ENCODE results near the gene LYPLA2.
A peak's percentile ranks its signal among the peaks of the same experiment; 100 is the strongest.

DNA sequence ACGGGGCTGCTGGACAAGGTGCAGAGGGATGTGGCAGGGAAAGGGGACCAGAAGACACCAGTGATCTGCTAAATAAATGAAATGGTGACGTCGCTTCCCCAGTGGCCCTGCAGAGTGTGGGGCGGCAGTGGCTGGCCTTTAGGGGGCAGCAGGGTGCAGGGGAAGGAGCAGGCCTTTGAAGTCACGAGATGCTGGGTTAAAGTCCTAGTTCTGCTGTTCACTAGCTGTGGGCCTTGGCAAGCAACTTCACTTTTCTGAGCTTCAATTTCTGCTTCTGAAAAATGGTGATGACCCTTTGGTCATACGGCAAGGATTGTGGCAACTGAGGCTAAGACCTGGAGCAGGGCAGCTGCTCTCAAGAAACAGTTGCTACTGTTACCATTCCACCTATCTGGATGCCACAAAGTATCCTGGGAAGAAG, 18.8 kb downstream of the LYPLA2 start:
- TF ChIP-seq, protein P1, sequence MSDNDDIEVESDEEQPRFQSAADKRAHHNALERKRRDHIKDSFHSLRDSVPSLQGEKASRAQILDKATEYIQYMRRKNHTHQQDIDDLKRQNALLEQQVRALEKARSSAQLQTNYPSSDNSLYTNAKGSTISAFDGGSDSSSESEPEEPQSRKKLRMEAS (IDR thresholded peaks at IDR 0.05), result no peak
- TF ChIP-seq CREB1 (IDR thresholded peaks at IDR 0.05; ENCODE audit: low read depth), result no peak
- TF ChIP-seq TAF1 (IDR thresholded peaks at IDR 0.05; ENCODE audit: low read depth), result no peak
- TF ChIP-seq RAD21 (IDR thresholded peaks at IDR 0.05; ENCODE audit: low read depth), result peak; percentile 86
- no peak for TF ChIP-seq EP300 (IDR thresholded peaks at IDR 0.05; ENCODE audit: borderline replicate concordance)
- TF ChIP-seq, protein P2, sequence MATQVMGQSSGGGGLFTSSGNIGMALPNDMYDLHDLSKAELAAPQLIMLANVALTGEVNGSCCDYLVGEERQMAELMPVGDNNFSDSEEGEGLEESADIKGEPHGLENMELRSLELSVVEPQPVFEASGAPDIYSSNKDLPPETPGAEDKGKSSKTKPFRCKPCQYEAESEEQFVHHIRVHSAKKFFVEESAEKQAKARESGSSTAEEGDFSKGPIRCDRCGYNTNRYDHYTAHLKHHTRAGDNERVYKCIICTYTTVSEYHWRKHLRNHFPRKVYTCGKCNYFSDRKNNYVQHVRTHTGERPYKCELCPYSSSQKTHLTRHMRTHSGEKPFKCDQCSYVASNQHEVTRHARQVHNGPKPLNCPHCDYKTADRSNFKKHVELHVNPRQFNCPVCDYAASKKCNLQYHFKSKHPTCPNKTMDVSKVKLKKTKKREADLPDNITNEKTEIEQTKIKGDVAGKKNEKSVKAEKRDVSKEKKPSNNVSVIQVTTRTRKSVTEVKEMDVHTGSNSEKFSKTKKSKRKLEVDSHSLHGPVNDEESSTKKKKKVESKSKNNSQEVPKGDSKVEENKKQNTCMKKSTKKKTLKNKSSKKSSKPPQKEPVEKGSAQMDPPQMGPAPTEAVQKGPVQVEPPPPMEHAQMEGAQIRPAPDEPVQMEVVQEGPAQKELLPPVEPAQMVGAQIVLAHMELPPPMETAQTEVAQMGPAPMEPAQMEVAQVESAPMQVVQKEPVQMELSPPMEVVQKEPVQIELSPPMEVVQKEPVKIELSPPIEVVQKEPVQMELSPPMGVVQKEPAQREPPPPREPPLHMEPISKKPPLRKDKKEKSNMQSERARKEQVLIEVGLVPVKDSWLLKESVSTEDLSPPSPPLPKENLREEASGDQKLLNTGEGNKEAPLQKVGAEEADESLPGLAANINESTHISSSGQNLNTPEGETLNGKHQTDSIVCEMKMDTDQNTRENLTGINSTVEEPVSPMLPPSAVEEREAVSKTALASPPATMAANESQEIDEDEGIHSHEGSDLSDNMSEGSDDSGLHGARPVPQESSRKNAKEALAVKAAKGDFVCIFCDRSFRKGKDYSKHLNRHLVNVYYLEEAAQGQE (IDR thresholded peaks at IDR 0.05; ENCODE audit: low read depth), result no peak
- no peak for TF ChIP-seq NFIC (IDR thresholded peaks at IDR 0.05)
- TF ChIP-seq ZBTB7A (IDR thresholded peaks at IDR 0.05; ENCODE audit: low read depth), result no peak

Measured in Ishikawa (cell line).